BJ (cell line): Measurements from ENCODE around the gene TMEM14A. TPM values are rescaled to one million over a fixed set of nuclear protein-coding genes. Genes with fewer than 3 reads are reported as not detected.

Source experiments
- CTCF ChIA-PET: fragments of 350-600 bp; formaldehyde crosslinking; extraction: SDS; loops from one replicate; lab custom pipeline; 2021; ENCODE audit warnings: antibody characterized with exemption, inconsistent platforms; lab: Yijun Ruan, JAX
- POLR2A ChIA-PET: fragments of 300-600 bp; sonication (Branson Sonifier 250); formaldehyde crosslinking; extraction: SDS; loops from one replicate; lab custom pipeline; 2021; ENCODE audit warnings: antibody characterized with exemption; lab: Charles Lee
- DNase-seq: peaks from one replicate; pipeline ENCODE4 v3.0.0-alpha.2; 2011; ENCODE audit warnings: low read depth
- H3K27me3 ChIP-seq: 2 replicates; pipeline ENCODE4 v1.6.0; 2011; ENCODE audit warnings: low read length; ENCODE audit not compliant: control insufficient read depth, insufficient read depth
- H3K36me3 ChIP-seq: 2 replicates; pipeline ENCODE4 v1.5.1; 2011; ENCODE audit warnings: low read length; ENCODE audit not compliant: control insufficient read depth, insufficient read depth
- H3K4me3 ChIP-seq: 2 replicates; pipeline ENCODE4 v1.5.1; 2011; ENCODE audit warnings: low read depth, mild to moderate bottlenecking, control low read depth, low read length
- CTCF ChIP-seq: IDR thresholded peaks from 2 replicates; pipeline ENCODE4 v1.5.1; 2011; ENCODE audit warnings: low read depth, mild to moderate bottlenecking, control low read depth, inconsistent platforms, low read length, moderate library complexity; ENCODE audit not compliant: insufficient read depth
- polyA plus RNA-seq: library from polyadenylated mRNA; depleted of rRNA; stranded (reverse); fragments of >200 nt; gene quantifications from 2 replicates; pipeline ENCODE4 v1.2.3, GENCODE V29; 2011

The TMEM14A gene
- polyA plus RNA-seq, 1 experiment = 20.4 TPM

DNA sequence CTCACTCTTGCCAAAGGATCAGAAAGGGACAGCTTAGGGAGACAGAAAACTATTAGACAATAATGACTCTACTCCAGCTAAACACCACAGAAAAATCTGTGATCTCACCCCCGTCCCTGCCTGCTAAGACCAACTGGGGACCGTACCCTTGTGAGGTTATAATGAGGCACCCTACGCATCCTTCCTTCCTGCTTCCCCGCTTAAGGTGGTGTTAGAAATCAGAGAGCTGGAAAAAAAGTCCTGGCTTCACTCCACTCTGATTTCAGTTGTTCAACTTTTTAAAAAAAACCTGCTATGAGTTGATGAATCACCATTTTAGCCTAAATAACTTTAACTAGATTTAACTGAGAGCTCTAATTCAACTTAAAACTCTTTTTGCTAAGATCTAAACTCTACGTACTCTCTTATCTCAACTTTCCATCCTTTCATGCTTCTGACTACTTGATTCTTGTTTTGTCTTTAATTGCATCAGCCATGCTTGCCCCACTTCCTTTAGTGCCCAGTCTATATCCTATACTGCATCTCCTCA lies 35.8 kb upstream of the TMEM14A start:
- POLR2A ChIA-PET = no interaction called here
- no peaks in the 10 kb centered on the region for H3K36me3 ChIP-seq
- DNase-seq = no peak
- TF ChIP-seq CTCF = no peak
- no peak overlapping the region for H3K4me3 ChIP-seq
- CTCF ChIA-PET = interaction anchor here (0.6 to 1.9 kb wide), 5 partner anchors 17 to 162 kb away, joined by 3 to 15 read pairs (median 4); no protein-coding TSS in a partner anchor
- H3K27me3 ChIP-seq = no peaks in the 10 kb centered on the region

DNA sequence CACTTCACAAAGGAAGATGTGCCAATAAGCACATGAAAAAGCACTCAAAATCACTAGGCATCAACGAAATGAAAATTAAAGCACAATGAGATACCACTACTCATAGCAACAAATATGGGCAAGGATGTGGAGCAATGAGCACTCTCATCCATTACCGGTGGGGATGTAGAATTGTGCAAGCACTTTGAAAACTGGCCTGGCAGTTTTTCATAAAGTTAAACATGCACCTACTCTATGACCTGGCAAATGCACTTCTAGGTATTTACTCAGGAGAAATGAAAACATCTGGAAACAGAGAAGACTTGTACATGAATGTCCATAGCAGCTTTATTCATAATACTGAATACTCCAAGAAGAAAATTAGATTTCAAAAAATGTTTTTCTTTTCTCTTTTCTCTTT lies 34.1 kb upstream of the TMEM14A start:
- no peak for DNase-seq
- CTCF ChIA-PET = interaction anchor here (1.2 to 1.8 kb wide), 2 partner anchors 12 to 16 kb away, joined by 3 to 6 read pairs; no protein-coding TSS in a partner anchor
- Histone ChIP-seq H3K4me3 (no peak overlapping the region), H3K36me3 (no peaks in the 10 kb centered on the region), H3K27me3 (no peaks in the 10 kb centered on the region)
- no peak for TF ChIP-seq CTCF
- POLR2A ChIA-PET = no interaction called here

GRCh38 chr6:52639493-52639892 lies 31.4 kb upstream of the TMEM14A start:
- ChIA-PET CTCF (no interaction called here), POLR2A (interaction anchor here (0.7 kb wide), 1 partner anchor 247 kb away, joined by 3 read pairs; no protein-coding TSS in a partner anchor)
- Histone ChIP-seq H3K36me3 (no peaks in the 10 kb centered on the region), H3K4me3 (no peak overlapping the region), H3K27me3 (no peaks in the 10 kb centered on the region)
- no peak for DNase-seq
- no peak for TF ChIP-seq CTCF

DNA sequence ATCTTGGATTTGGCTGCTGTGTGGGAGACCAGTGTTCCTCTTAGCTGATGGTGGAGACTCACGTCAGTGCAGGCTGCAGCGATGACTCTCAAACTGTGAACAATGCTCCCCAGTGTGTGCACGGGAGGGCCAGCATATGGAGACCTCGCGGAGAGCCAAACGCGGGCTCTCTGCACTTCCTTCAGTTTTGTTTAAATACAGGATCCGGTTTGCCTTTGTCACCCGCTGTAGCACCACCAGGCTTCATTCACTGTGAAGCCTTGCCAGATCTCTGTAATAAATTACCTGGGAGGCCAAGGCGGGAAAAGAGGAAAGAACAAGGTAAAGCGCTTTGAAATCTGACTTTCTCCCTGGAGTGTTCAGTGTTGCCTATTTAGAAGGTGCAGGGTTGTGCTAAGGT lies 30.7 kb upstream of the TMEM14A start:
- ChIA-PET CTCF (interaction anchor here (1.4 to 3.8 kb wide), 2 partner anchors 11 to 42 kb away, joined by 5 to 37 read pairs; no protein-coding TSS in a partner anchor), POLR2A (interaction anchor here (0.8 kb wide), 1 partner anchor 9 kb away, joined by 5 read pairs; no protein-coding TSS in a partner anchor)
- no peak for TF ChIP-seq CTCF
- no peak for DNase-seq
- no peak overlapping the region for H3K4me3 ChIP-seq
- no peaks in the 10 kb centered on the region for H3K27me3 ChIP-seq
- H3K36me3 ChIP-seq = no peaks in the 10 kb centered on the region

GRCh38 chr6:52640916-52641315 lies 30.0 kb upstream of the TMEM14A start:
- no peak for TF ChIP-seq CTCF
- DNase-seq = no peak
- H3K4me3 ChIP-seq = no peak overlapping the region
- ChIA-PET CTCF (interaction anchor here (0.8 to 3.8 kb wide), 5 partner anchors 7 to 224 kb away, joined by 3 to 37 read pairs (median 5); no protein-coding TSS in a partner anchor), POLR2A (interaction anchor here (0.8 kb wide), 1 partner anchor 8 kb away, joined by 5 read pairs; no protein-coding TSS in a partner anchor)
- H3K27me3 ChIP-seq = no peaks in the 10 kb centered on the region
- H3K36me3 ChIP-seq = no peaks in the 10 kb centered on the region
